ENCODE data around the gene CD151. TPM values are rescaled to one million over a fixed set of nuclear protein-coding genes. Genes with fewer than 3 reads are reported as not detected.

CD151 gene
- total RNA-seq (2014; rRNA removed; shearing (Covaris generic)), result 825 and 1,008 TPM in 2 replicates

GRCh38 chr11:832529-833113 is at the start of gene CD151:
TSS of gene CD151 (plus strand) at chr11:832952. CDS start at chr11:836070, 3,118 bp downstream.
- DNase-seq (ENCODE audit: low spot score), result no peak

DNA sequence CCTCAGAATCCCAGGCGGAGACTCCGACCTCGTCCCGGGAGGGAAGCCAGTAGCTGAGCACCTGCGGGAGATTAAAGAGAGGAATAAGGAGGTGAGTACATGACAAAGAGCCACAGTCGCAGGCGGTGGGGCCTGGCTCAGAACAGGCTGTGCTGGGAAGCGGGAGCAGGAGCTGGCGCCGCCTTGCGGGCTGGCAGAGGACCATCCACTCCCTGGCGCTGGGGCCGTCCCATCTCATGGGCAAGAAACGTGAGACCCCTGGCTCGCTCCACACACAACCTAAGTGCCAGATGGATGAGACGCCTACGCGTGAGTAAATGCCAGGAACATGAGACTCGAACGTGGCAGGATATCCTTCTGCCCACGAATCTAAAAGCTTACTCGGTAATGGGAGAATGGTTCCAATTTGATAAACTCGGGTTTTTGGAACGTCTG is 49.2 kb upstream of the CD151 start:
- no peak for DNase-seq (ENCODE audit: low spot score)

GRCh38 chr11:786235-787083 is 46.3 kb upstream of the CD151 start:
- no peak for DNase-seq (ENCODE audit: low spot score)

DNA sequence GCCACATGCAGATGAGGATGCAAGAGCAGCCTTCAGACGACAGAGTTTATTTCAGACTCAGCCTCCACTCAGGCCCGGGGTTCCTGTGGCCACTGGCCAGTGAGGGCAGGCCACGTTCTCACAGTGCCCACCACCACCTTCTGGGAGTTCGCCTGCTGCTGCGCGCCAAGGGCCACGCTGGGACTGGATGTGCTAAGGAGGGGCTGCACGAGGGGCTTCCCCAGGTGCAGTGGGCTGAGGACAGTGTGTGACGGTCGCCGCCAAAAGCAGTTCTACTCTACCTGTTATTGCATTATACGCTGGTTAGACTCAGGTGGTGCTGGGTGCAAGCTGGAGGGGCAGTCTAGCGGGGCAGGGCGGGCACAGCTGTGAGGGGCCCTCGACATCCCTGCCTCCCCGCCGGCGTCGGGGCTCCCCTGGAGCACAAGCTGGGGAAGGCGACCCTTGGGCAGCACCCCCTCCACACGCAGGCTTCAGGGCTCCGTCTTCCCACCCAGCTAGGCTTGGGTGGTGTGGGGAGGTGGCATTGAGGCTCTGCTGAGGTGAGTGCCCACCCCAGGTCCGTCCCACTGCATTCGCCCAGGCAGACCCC is 45.6 kb upstream of the CD151 start:
- no peak for DNase-seq (ENCODE audit: low spot score)

- DNase-seq (ENCODE audit: low spot score), result no peak
Measured at GRCh38 chr11:788009-788640, 44.6 kb upstream of the CD151 start.

DNA sequence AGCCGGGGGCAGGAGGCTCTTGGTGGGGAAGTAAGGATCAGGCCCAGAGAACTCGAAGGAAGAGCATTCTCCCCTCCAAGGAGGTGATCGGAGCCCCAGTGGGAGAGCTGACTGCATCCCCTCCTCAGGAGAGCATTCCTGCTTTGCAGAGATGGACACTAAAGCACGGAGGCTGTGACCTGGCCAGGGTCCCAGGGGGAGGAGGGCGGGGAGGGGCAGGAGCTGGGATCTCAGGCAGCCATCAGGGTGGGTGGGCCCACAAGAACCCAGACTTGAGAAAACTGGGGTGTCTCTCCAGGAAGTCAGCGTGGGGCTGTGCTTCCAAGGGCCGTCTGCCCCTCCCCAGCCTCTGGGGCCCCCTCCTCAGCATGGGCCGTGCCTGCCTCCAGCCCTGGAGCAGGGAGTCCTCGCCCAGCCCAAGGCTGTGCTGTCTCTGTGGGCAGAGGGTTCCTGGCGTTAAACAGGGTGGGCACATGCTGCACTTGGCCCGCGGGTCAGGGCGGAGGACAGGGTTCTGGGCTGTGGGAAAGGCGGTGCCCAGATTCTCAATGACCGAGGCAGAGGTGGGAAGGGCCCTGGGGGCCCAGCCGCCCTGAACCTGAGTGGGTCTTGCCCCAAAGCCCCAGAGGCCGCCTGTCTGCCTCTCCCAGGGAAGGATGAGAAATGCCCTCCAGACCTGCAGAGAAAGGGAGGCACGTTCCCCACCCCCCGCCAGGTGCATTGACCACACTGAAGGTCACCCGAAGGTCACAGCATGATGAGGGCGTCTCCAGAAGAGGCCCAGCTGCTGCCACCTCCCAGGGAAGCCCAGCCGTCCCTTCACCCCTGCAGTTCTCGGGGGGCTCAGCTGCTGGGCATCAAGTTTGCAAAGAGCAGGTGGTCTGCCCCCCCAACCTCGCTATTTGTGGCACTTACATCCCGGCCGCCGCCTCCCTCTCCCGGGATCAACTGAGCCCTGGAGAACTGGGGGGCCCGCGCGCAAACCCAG is 43.5 kb upstream of the CD151 start:
- DNase-seq (ENCODE audit: low spot score), result no peak

DNA sequence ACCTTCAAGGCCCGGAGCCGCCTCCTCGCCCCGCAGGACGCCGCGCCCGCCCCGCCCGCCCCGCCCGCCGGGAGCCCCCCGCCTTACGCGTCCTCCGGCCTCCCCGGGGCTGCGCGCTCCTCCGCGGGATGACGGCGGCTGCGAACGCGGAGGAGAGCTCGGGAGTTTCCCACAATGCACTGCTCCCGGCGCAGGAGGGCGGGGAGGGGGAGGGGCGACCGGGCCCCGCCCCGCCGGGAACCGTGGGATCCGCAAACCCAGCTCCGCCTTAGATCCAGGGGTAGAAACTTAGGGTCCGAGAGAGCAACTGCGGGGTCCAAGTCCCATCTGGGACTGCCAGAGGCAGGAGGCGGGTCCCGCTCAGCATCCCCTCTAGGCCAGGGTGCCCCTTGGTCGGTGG is 42.8 kb upstream of the CD151 start, which contains the start of gene CEND1:
CEND1 (minus strand) TSS at position 148 of the 400 bp plus-strand sequence. CDS start 1,514 bp downstream, outside the sequence.
- DNase-seq (ENCODE audit: low spot score), result no peak

GRCh38 chr11:790721-791564 is 41.8 kb upstream of the CD151 start:
- no peak for DNase-seq (ENCODE audit: low spot score)

- DNase-seq (ENCODE audit: low spot score), result no peak
Measured at GRCh38 chr11:791658-792534, 40.9 kb upstream of the CD151 start.

- no peak for DNase-seq (ENCODE audit: low spot score)
Measured at GRCh38 chr11:792535-792821, 40.3 kb upstream of the CD151 start.

DNA sequence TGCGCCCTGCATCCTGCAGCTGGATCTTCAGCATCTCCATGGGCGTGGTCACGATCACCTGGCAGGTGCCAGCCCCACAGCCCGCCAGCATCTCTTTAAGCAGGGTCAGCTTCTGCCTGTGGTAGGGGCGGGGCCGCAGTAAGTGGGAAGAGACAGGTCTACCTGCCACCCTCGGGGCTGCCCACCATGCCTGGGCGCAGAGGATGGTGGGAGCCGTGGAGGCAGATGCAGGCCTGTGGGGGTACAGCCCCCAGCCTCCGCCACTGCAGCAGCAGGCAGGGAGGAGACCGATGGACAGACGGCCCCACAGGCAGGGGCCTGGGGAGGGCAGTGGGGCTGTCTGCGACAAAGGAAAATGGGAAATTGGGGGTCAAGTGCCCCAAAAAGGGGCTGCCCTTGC is 39.9 kb upstream of the CD151 start:
- no peak for DNase-seq (ENCODE audit: low spot score)

- DNase-seq (ENCODE audit: low spot score), result no peak
Measured at GRCh38 chr11:793556-793955, 39.2 kb upstream of the CD151 start.

- DNase-seq (ENCODE audit: low spot score), result no peak
Measured at GRCh38 chr11:794013-794765, 38.6 kb upstream of the CD151 start.

- DNase-seq (ENCODE audit: low spot score), result no peak
Measured at GRCh38 chr11:794766-795633, 37.8 kb upstream of the CD151 start.

DNA sequence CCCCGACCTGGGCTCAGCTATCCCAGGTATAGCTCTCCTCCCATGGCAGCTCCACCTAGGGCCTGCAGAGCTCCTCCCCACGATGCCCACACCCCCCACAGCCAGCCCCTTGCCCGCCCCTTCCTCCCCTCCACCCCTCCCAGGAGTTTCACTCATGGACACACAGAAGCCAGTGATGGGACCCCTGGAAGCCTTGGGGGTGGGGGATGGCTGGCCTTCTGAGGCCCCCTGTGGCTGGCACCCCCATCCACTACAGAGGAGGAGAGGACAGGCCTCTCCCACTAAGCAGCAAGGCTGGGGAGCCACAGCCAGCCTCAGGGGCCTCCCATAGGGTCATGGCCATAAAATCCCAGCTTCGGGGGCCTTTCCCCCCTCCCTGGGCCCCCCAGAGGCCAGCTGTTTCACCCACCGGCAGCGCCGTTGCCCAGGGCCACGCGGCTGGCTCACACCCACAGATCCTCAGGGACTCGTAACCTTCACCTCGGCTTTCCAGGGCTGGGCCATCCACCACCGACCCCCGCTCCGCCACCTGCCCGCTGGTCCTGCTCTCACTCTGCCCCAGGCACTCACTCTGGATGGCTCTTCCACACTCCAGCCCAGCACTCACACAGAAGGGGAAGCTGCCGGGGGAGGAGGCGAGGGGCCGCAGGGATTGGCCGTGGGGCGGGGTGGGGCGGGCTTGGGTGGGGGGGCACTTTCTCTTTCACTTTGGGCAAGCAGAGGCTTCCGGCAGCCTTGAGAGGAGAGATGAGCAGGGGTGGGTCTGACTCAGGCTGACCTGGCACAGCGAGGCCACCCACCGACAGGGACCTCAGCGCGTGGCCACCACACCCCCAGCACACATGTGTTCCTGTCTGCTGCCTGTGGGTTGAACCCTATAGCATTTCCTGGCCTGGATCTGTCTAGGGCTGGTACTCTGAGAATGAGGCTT is 36.9 kb upstream of the CD151 start:
- peak; percentile 89 for DNase-seq (ENCODE audit: low spot score)

DNA sequence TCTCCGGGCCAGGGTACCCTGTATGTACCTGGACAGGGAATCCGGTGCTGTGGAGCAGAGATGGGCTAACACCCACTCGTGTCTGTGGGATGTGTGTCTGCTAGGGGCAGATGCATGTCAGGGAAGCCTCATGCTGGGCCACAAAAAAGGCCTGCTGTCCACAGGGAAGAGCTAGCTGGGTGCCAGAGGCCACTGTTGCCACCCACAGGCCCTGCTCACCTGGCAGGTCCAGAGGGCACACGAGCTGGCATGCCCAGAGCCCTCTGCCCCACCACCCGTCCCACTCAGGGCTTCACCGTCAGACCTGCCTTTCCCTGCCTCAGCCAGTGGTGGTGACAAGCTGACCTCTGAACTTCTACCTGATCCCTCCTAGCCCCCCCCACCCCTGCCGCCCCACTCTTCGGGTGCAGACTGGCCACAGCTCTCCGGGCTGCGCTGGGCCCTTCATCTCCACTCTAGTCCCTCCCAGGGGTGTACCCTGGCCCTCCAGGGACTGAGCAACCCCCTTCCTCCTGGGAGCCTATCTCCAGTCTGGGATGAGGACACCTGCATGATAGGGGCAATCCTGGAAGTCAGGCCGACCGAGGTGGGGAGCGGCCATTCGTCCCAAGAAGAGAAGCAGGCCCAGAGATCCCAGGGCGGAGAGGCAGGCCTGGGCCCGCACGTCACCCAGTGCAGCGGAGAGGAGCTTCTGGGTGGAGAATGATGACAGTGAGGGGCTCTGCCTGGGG is 36.0 kb upstream of the CD151 start:
- DNase-seq (ENCODE audit: low spot score), result no peak
